Mesendoderm (in vitro differentiated cells): ENCODE measurements around the gene NDUFAF2.

Source experiments
- DNase-seq: peaks from one replicate; pipeline ENCODE4 v3.0.0; 2013
- H2AK5ac ChIP-seq: 2 replicates; pipeline ENCODE4 v1.6.1; 2013; ENCODE audit warnings: low read length, inconsistent platforms
- H2BK120ac ChIP-seq: 2 replicates; pipeline ENCODE4 v1.6.1; 2013; ENCODE audit warnings: low read depth, mild to moderate bottlenecking, low read length, moderate library complexity, mixed read lengths
- H2BK15ac ChIP-seq: replicated peaks from 2 replicates; pipeline ENCODE4 v1.6.1; 2013; ENCODE audit warnings: low read depth, mild to moderate bottlenecking, moderate library complexity
- H2BK5ac ChIP-seq: 2 replicates; pipeline ENCODE4 v1.6.1; 2013; ENCODE audit warnings: low read length, inconsistent platforms
- H3K18ac ChIP-seq: 2 replicates; pipeline ENCODE4 v1.6.1; 2013; ENCODE audit warnings: mild to moderate bottlenecking, low read length, mixed read lengths
- H3K23ac ChIP-seq: one replicate; pipeline ENCODE4 v1.6.1; 2013; ENCODE audit warnings: low read length
- H3K27ac ChIP-seq: 2 replicates; pipeline ENCODE4 v1.5.1; 2013; ENCODE audit warnings: low read depth, mild to moderate bottlenecking, inconsistent platforms, low read length, moderate library complexity
- H3K27me3 ChIP-seq: 2 replicates; pipeline ENCODE4 v1.6.1; 2013; ENCODE audit warnings: low read length, control low read depth, mild to moderate bottlenecking, inconsistent platforms; ENCODE audit not compliant: insufficient read depth, poor library complexity
- H3K36me3 ChIP-seq: 2 replicates; pipeline ENCODE4 v1.6.1; 2013; ENCODE audit warnings: low read length, inconsistent platforms; ENCODE audit not compliant: control insufficient read depth, insufficient read depth
- H3K4ac ChIP-seq: one replicate; pipeline ENCODE4 v1.6.1; 2013; ENCODE audit warnings: low read depth, mild to moderate bottlenecking, low read length, moderate library complexity
- H3K4me1 ChIP-seq: 2 replicates; pipeline ENCODE4 v1.6.1; 2013; ENCODE audit warnings: low read depth, low read length, inconsistent platforms; ENCODE audit not compliant: control insufficient read depth
- H3K4me2 ChIP-seq: 2 replicates; pipeline ENCODE4 v1.6.1; 2013; ENCODE audit warnings: low read length
- H3K4me3 ChIP-seq: 2 replicates; pipeline ENCODE4 v1.5.1; 2013; ENCODE audit warnings: mild to moderate bottlenecking, low read length
- H3K56ac ChIP-seq: one replicate; pipeline ENCODE4 v1.6.1; 2013; ENCODE audit warnings: low read length
- H3K79me1 ChIP-seq: 2 replicates; pipeline ENCODE4 v1.6.1; 2013; ENCODE audit warnings: low read length, inconsistent platforms
- H3K79me2 ChIP-seq: 2 replicates; pipeline ENCODE4 v1.6.1; 2013; ENCODE audit warnings: mild to moderate bottlenecking, low read length; ENCODE audit not compliant: control insufficient read depth, insufficient read depth
- H3K9ac ChIP-seq: 2 replicates; pipeline ENCODE4 v1.6.1; 2013; ENCODE audit warnings: low read length, inconsistent platforms
- H4K5ac ChIP-seq: one replicate; pipeline ENCODE4 v1.6.1; 2013; ENCODE audit warnings: low read length
- H4K8ac ChIP-seq: one replicate; pipeline ENCODE4 v1.6.1; 2013; ENCODE audit warnings: low read depth, mild to moderate bottlenecking, control low read depth, low read length, moderate library complexity
- WGBS: extraction: QIAGEN DNeasy Blood & Tissue Kit; methylation state at CpG from one replicate; pipeline ENCODE4 v1.1.7; 2013; ENCODE audit warnings: low lambda C conversion rate, missing lambda C conversion rate; ENCODE audit not compliant: insufficient coverage; ENCODE audit errors: extremely low coverage; 5-methylcytosine and 5-hydroxymethylcytosine counted together

The NDUFAF2 gene

GRCh38 chr5:61071526-61071925, 126.5 kb downstream of the NDUFAF2 start:
- Histone ChIP-seq H3K79me1 (no peaks in the 10 kb centered on the region), H3K9ac (no peak overlapping the region), H3K4me3 (no peak overlapping the region), H3K4ac (no peak overlapping the region), H3K36me3 (no peaks in the 10 kb centered on the region), H2BK5ac (no peak overlapping the region), H4K8ac (no peak overlapping the region), H3K79me2 (no peaks in the 10 kb centered on the region), H3K56ac (no peak overlapping the region), H2BK120ac (no peak overlapping the region), H2BK15ac (no peak overlapping the region), H3K4me2 (no peak overlapping the region), H3K27me3 (no peaks in the 10 kb centered on the region), H3K4me1 (no peaks in the 10 kb centered on the region), H3K23ac (no peak overlapping the region), H4K5ac (no peak overlapping the region), H3K18ac (no peak overlapping the region), H2AK5ac (no peak overlapping the region), H3K27ac (no peak overlapping the region)
- peak; percentile 89 for DNase-seq

- Histone ChIP-seq H3K23ac (no peak overlapping the region), H4K5ac (no peak overlapping the region), H2BK15ac (no peak overlapping the region), H2AK5ac (no peak overlapping the region), H3K79me2 (no peaks in the 10 kb centered on the region), H2BK5ac (no peak overlapping the region), H3K27ac (no peak overlapping the region), H3K4me1 (no peaks in the 10 kb centered on the region), H4K8ac (no peak overlapping the region), H3K79me1 (no peaks in the 10 kb centered on the region), H3K18ac (no peak overlapping the region), H3K9ac (no peak overlapping the region), H3K27me3 (no peaks in the 10 kb centered on the region), H3K4ac (no peak overlapping the region), H3K56ac (no peak overlapping the region), H3K4me3 (no peak overlapping the region), H3K36me3 (no peaks in the 10 kb centered on the region), H2BK120ac (no peak overlapping the region), H3K4me2 (no peak overlapping the region)
- no CpG with 5 or more reads among the region's 1 CpG for WGBS
- no peak for DNase-seq
These were observed 131.6 kb downstream of the NDUFAF2 start for GRCh38 chr5:61076626-61077025.

GRCh38 chr5:61081741-61082140, 136.7 kb downstream of the NDUFAF2 start:
- Histone ChIP-seq H3K9ac (no peak overlapping the region), H3K4ac (no peak overlapping the region), H3K4me1 (no peaks in the 10 kb centered on the region), H3K18ac (no peak overlapping the region), H3K79me1 (no peaks in the 10 kb centered on the region), H3K27me3 (no peaks in the 10 kb centered on the region), H4K5ac (no peak overlapping the region), H2BK15ac (no peak overlapping the region), H3K36me3 (no peaks in the 10 kb centered on the region), H3K79me2 (no peaks in the 10 kb centered on the region), H2BK5ac (no peak overlapping the region), H3K27ac (no peak overlapping the region), H2AK5ac (no peak overlapping the region), H2BK120ac (no peak overlapping the region), H3K4me3 (no peak overlapping the region), H3K56ac (no peak overlapping the region), H3K23ac (no peak overlapping the region), H4K8ac (no peak overlapping the region), H3K4me2 (no peak overlapping the region)
- no CpG with 5 or more reads among the region's 2 CpGs for WGBS
- DNase-seq = no peak

- no peaks in the 10 kb centered on the region for H3K36me3 ChIP-seq
- H2AK5ac ChIP-seq = no peak overlapping the region
- no peak overlapping the region for H3K27ac ChIP-seq
- H2BK15ac ChIP-seq = no peak overlapping the region
- no peak overlapping the region for H3K18ac ChIP-seq
- H4K5ac ChIP-seq = no peak overlapping the region
- H3K4me2 ChIP-seq = no peak overlapping the region
- no peak overlapping the region for H3K56ac ChIP-seq
- no peaks in the 10 kb centered on the region for H3K4me1 ChIP-seq
- H4K8ac ChIP-seq = no peak overlapping the region
- no peak overlapping the region for H2BK120ac ChIP-seq
- no peak overlapping the region for H3K23ac ChIP-seq
- H3K79me1 ChIP-seq = no peaks in the 10 kb centered on the region
- no peaks in the 10 kb centered on the region for H3K79me2 ChIP-seq
- DNase-seq = no peak
- H2BK5ac ChIP-seq = no peak overlapping the region
- no peak overlapping the region for H3K4me3 ChIP-seq
- H3K27me3 ChIP-seq = no peaks in the 10 kb centered on the region
- H3K4ac ChIP-seq = no peak overlapping the region
- H3K9ac ChIP-seq = no peak overlapping the region
- no CpG with 5 or more reads among the region's 3 CpGs for WGBS
These were observed 137.7 kb downstream of the NDUFAF2 start for GRCh38 chr5:61082516-61083280.

- H3K27me3 ChIP-seq = no peaks in the 10 kb centered on the region
- H2BK120ac ChIP-seq = no peak overlapping the region
- H3K27ac ChIP-seq = no peak overlapping the region
- H3K56ac ChIP-seq = no peak overlapping the region
- H3K4me2 ChIP-seq = no peak overlapping the region
- no peak overlapping the region for H3K4ac ChIP-seq
- no CpG with 5 or more reads among the region's 1 CpG for WGBS
- DNase-seq = no peak
- no peak overlapping the region for H3K4me3 ChIP-seq
- H3K18ac ChIP-seq = no peak overlapping the region
- no peaks in the 10 kb centered on the region for H3K4me1 ChIP-seq
- no peaks in the 10 kb centered on the region for H3K79me1 ChIP-seq
- H2BK15ac ChIP-seq = no peak overlapping the region
- H4K8ac ChIP-seq = no peak overlapping the region
- no peaks in the 10 kb centered on the region for H3K36me3 ChIP-seq
- no peak overlapping the region for H4K5ac ChIP-seq
- no peak overlapping the region for H3K23ac ChIP-seq
- H3K9ac ChIP-seq = no peak overlapping the region
- no peaks in the 10 kb centered on the region for H3K79me2 ChIP-seq
- H2BK5ac ChIP-seq = no peak overlapping the region
- no peak overlapping the region for H2AK5ac ChIP-seq
These were observed 139.7 kb downstream of the NDUFAF2 start for GRCh38 chr5:61084658-61085057.

GRCh38 chr5:61085885-61086284, 140.9 kb downstream of the NDUFAF2 start:
- H3K56ac ChIP-seq = no peak overlapping the region
- no peaks in the 10 kb centered on the region for H3K79me1 ChIP-seq
- no peak overlapping the region for H2BK5ac ChIP-seq
- no peak overlapping the region for H2BK120ac ChIP-seq
- H3K23ac ChIP-seq = no peak overlapping the region
- no peak overlapping the region for H3K18ac ChIP-seq
- H3K27me3 ChIP-seq = no peaks in the 10 kb centered on the region
- H3K4me2 ChIP-seq = no peak overlapping the region
- H3K27ac ChIP-seq = no peak overlapping the region
- H2AK5ac ChIP-seq = no peak overlapping the region
- no peak overlapping the region for H3K4ac ChIP-seq
- H3K9ac ChIP-seq = no peak overlapping the region
- H4K5ac ChIP-seq = no peak overlapping the region
- H3K4me3 ChIP-seq = no peak overlapping the region
- WGBS = no CpG with 5 or more reads among the region's 1 CpG
- H3K4me1 ChIP-seq = no peaks in the 10 kb centered on the region
- no peak overlapping the region for H2BK15ac ChIP-seq
- no peaks in the 10 kb centered on the region for H3K36me3 ChIP-seq
- DNase-seq = no peak
- no peak overlapping the region for H4K8ac ChIP-seq
- no peaks in the 10 kb centered on the region for H3K79me2 ChIP-seq
